Hematopoietic multipotent progenitor cell treated with erythropoietin and hydrocortisone succinate and interleukin-3 and kit ligand, for 8 days (in vitro differentiated cells): Measurements from ENCODE around the gene ZDHHC3.
A peak's percentile ranks its signal among the peaks of the same experiment; 100 is the strongest.

Experiments
- DNase-seq: peaks from one replicate; pipeline ENCODE4 v3.0.0-alpha.2; 2015

Gene ZDHHC3, protein sequence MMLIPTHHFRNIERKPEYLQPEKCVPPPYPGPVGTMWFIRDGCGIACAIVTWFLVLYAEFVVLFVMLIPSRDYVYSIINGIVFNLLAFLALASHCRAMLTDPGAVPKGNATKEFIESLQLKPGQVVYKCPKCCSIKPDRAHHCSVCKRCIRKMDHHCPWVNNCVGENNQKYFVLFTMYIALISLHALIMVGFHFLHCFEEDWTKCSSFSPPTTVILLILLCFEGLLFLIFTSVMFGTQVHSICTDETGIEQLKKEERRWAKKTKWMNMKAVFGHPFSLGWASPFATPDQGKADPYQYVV

DNA sequence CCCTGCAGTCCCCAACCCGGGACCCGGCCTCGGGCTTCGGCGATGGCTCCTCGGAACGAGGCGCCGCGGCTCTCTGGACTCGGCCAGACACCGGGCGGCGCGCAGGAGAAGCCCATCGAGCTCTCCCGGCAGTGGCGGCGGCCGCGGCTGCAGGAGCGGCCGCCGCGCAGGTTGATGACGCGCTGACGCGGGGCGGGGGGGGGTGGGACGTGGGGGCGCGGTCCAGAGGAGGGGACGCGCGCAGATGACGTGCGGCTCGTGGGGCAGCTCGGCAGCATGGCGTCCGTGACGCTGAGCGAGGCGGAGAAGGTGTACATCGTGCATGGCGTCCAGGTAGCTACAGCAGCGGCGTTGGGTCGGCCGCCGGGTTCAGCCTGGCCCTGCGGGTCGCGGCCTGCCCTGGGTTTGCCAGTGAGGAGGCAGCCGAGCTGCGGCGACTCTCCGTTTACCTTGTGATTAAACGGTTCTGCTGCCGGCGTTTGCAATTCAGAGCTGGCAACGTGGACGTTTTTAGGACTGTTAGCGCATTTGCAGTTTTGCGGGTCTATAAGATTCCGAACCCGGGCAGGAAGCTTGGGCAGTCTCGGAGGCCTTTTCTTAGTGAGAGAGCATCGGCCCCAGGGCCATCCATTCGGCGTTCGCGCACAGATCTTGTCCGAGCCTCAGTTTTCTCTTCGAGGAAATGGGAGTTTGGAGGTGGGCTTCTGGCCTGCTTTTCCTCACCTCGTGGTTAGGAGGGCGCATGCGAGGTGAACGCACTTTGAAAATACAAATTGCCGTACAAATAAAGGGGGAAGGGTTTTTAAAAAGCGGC, at the start of gene ZDHHC3, which contains the start of gene EXOSC7:
Gene ZDHHC3 (minus strand): TSS at position 173 of the 814 bp plus-strand sequence. CDS start 16,738 bp downstream, outside the sequence.
Gene EXOSC7 (plus strand): TSS at position 243 of the 814 bp plus-strand sequence. CDS start 34 bp downstream, at position 277.
- peak; percentile 85 for DNase-seq

DNA sequence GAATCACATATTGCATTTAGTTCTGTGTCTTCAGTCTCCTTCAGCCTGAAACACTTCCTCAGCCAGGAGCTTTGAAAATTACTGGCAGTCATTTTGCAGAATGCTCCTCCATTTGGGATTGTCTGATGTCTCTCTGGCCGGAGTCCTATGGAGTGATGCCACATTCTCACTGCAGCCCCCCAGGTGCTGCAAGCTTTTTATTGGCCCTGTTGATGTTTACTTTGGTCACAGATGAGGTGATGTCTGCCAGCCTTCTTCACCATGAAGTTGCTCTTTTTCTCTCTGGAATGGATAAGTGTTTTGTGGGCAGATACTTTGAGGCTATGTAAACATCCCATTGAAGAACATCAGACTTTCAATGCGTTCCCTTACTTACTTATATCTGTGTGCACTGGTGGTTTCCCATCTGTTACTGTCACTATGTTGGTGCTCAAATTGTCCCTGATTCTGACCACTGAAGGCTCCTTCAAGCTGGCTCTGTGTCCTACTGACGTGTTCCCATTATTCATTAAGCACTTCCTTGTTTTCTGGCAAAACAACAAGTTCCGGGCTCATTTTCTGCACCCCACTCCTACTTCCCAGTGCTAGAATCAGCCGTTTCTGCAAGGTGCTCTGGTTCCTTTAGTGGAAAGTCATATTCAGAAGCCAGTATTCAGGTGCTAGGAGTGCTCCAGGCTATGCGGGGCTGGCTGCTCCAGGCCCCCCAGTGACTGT, 48.7 kb upstream of the ZDHHC3 start:
- DNase-seq = no peak

DNA sequence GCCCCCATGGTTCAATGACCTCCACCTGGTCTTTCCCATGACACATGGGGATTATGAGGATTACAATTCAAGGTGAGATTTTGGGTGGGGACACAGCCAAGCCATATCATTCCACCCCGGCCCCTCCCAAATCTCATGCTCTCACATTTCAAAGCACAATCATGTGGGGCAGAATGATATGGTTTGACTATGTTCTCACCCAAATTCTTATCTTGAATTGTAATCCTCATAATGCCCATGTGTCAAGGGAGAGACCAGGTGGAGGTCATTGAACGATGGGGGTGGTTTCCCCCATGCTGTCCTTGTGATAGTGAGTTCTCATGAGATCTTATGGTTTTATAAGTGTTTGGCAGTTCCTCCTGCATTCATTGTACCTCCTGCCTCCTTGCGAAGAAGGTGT, 47.7 kb upstream of the ZDHHC3 start:
- peak; percentile 42 for DNase-seq

DNA sequence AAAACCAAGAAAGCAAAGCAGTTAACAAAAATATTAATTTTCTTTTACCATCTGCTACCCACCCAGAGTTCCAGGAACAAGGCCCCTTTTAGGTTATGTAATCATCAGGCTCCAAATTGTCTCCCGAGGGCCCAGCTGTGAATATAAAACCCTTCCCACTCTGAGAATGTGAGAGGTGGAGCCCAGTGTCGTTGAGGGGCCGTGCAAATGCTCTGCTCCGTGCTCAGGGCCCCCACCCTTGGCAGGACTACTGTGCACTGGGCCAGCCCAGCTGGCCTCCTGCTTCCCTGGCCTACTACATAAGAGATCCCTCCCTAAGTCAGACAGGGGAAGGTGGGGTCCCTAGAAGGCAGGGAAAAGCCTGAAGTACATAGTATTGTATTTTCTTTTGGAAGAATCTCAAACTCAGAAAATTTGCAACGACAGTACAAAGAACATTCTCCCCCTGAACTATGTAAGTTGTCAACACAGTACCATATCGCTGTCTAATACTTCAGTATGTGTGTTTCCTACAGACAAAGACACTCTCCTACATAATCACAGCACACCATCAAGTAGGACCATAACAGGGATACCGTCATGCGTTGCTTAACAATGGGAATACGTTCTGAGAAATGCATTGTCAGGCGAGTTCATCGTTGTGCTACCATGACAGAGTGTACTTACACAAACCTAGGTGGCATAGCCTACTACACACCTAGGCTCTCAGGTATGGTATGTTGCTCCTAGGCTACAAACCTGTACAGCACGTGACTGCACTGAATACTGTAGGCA, 45.7 kb upstream of the ZDHHC3 start:
- no peak for DNase-seq

DNA sequence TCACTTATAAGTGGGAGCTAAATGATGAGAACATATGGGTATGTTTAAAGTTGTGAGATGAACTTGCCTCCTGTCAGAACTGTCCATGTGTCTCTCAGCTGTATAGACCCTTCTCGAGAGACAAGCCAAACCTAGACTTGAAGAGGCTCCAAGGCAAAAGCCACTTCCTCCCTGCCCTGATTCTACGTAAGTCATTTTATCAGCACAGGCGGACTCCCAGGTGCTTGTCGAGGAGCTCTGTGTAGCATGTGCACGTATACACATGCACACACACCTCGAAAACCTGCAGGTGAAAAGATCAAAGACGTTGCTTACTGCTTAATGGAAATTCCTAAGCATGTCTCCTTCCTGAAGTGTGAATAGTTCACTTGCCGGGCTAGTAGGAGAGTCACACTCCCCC, 44.6 kb upstream of the ZDHHC3 start:
- DNase-seq = no peak

DNA sequence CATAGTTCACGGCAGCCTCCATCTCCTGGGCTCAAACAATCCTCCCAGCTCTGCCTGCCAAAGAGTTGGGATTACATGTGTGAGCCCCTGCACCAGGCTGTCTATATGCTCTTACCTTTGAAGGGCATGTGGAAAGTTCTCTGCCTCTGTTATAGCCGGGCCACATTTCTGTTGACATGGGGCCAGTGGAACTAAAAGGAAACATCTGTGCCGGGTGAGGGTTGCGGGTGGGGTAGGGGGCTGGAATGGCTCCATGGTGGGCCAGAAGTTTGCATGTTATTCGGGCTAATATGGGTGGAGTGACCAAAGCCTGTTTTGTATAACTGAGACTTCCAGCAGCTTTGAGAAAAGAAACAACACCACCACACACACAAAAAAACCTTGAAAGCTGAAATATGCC, 41.8 kb upstream of the ZDHHC3 start:
- DNase-seq = no peak

DNA sequence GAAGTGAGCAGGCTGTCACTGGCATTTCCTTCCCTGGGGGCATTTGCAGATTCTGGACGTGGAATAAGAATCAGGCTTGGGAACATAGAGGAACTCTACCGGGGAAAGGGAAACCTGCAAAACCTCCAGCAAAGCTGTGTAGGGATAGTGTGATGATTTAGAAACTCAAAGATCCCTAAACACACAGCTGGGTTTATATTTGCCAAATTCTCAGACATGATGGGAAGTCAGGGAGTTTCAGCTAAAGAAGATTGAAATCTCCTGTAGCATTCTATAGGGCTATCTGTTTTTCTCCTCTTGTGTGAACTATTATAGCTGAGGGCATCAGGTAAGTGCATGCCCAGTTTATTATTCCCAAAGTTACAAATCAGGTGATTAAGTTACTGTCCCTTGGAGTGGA, 40.9 kb upstream of the ZDHHC3 start:
- DNase-seq = no peak

DNA sequence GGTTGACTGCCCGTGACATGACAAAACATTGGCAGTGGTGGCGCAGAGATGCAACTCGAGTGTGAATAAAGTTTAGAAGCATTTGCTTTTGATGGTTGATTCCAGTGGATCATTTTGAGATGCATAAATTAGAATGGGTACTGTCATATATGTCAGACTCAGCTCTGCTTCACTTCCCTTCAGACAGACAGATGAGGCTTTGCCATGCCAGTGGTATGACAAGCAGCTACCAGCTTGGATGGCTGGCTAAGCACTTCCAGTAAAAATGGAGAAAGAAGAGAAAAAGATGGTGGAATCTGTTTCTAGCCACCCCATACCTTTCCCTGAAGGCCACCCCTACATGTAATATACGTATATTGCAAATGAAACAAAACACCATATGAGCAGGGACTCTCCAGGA, 36.6 kb upstream of the ZDHHC3 start:
- DNase-seq = no peak

DNA sequence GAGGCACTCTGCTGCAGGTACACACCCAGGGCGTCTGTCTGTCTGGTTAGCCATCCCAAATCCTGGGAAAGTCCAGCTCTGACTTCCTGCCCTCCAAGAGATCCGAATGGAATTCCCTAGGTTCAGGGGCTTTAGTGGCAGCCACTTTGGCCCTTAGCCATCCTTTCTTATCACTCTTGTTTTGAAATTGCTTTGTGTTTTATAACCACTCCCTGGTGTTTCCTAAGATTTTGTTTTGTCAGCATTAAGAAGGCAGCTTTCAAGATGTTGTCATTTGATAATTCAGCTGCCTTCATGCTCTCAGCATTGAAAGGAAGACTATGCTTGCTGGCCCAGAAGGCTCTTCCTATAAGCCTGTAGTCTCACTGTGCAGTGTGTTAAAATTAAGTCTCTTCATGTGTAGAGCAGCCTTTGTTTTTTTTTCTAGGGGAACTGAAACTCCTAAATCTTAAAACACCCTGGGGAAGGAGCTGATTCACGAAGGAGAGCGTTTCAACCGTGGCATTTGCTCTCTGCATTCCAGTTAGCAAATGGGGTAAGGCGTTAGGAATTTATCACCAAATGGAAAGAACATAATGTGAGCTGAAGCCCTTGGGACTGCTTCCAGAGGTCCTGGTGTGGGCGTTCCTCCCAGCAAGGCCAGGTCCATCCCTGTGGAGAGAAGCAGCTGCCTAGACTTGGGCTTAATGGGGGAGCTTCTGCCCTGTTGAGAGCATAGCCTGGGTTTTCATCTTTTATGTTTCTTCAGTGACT, 36.0 kb upstream of the ZDHHC3 start:
- DNase-seq = peak; percentile 65

DNA sequence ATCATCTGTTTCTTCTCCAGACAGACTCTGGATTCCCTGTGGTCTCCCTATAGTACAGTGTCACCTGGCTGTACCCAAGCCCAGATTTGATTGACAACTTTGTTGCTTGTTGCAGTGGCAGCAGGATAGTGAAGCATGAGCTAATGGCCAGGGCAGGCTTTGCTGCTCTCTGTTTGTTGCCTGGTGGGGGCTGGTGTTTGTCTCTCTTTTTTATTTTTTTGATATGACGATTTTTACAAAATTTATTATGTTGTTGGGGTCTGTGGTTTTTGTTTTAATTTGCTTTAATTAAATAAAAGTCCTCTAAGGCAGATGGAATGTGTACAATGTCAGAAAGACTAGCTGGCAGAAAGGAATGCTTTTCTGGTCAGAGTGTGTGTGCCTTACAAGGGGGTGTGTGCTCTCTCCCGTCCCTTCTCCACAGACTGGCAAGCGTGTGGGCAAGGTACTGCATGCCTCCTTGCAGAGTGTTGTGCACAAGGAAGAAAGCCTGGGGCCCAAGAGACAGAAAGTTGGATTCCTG, 34.9 kb upstream of the ZDHHC3 start:
- DNase-seq = no peak

DNA sequence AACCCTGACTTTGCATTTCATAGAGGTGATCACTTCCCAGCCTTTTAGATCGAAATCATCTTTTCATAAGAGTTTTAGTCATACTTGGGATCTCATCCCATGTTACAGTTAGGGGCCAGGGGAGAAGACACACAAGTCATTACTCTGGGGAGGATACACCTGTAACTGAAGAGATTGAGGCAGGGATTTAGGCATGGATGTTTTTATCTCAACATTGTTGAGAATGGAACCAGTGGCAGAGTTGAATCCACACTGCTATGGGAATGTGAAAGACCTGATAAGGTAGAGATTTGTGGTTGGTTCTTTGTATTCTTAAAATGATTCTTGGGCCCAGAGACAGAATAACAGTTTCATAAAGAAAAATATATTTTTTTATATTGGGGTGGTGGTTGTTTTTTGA, 33.9 kb upstream of the ZDHHC3 start:
- no peak for DNase-seq

DNA sequence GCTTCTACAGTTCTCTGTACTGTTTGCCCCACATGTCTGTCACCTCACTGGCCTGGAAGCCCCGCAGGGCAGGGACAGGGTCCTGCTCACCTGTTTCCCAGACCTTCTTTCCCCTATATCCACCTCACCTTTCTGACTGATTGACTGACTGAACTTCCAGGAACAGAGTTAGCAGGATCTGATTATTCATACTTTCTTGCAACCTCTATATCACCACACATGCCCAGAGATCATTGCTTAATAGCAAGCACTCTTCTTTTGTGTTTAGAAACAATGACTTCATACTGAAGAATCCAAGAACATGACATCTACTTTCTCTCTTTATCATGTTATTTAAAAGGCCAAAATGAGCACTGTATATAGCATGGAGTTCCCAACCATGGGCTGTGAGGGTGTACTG, 32.1 kb upstream of the ZDHHC3 start:
- DNase-seq = no peak

DNA sequence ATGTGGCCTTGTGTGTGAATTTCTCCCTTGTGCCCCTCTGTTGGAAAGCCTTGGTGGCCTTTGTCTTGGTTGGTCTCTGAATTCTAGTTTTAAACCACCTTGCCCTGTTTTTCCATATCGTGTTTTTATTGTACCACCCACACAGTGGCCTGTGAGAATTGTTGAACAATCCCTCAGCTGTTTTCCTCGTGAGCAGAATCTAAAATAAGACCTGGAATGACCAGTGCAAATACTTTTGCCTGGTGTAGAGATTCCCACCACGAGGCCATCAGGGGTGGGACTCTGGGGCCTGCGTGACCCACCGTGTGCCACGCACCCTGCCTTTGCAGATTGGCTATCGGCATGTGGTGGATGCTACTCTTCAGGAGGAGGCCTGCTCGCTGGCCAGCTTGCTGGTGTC, 31.1 kb upstream of the ZDHHC3 start:
- no peak for DNase-seq

DNA sequence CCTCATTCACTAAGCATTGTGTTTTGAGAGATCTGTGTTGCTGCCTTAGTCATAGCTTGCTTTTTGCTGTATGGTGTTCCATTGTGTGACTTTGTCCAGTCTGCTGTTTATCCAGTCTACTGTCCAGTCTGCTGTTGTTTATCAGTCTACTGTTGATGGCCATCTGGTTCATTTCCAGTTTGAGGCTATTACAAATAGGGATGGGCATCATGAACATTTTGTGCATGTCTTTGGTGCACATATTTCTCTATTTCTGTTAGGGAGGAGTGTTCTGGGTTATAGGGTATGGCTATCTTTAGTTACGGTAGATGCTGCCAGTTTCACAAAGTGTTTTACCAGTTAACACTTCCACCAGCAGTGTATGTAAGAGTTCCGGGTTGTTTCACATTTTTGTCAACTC, 27.9 kb upstream of the ZDHHC3 start:
- no peak for DNase-seq

DNA sequence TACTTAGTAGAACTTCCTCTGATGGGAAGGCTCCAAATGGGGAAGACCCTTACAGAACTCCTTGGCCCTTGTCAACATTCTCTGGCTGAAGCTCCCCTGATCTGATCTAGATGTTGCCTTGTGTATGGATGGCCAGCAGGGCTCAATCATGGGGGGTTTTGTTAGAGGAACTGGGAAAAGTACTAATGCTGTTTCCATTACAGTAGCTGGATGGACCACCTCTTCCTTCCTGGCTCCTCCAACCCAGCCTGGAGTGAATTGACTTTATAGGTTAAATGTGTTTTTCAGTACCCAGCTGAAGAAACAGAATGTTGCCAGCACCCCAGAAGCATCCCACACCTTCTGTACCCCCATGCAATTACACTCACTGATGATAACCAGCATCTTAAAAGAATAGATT, 27.4 kb upstream of the ZDHHC3 start:
- no peak for DNase-seq

DNA sequence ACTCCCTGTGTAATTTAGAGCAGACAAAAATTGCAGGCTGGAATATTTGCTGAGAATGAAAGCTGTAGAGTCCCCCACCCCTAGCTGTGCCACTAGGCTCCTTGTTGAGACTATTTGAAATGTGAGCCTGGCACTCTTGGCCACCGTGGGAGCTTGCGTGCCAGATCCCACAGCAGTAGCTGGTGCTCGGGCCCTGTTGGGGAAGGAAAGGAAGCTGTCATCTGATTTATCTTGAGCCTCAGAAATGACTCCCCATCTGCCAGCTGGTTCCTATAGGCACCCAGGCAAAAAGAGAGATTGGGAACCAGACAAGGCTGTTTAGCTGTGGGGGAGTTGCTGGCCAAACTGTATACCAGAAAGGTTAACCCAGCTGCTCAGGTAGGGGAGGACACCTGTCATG, 26.7 kb upstream of the ZDHHC3 start:
- no peak for DNase-seq

DNA sequence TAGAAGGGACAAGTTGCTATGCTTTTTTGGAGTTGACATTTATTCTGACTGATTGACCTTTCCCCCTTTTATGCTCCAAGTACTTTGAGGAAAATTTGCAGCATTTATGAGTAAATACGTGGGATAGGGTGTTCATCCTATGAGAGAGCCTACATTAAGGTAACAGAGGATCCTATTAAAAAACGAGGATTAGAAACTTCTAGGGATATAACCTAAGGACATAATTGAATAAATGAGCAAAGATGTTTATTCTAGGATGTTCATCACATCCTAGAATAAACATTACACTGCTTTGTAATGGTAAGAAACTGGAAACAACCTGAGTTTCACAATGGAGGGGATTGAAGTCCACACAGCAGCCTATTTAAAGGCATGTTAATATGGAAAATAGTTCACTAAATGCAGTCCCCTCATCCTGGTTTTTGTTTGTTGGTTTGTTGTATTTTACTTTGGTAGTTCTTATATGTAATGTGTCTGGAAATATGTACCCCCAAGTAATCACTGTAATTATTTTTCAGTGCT, 26.2 kb upstream of the ZDHHC3 start:
- DNase-seq = no peak

DNA sequence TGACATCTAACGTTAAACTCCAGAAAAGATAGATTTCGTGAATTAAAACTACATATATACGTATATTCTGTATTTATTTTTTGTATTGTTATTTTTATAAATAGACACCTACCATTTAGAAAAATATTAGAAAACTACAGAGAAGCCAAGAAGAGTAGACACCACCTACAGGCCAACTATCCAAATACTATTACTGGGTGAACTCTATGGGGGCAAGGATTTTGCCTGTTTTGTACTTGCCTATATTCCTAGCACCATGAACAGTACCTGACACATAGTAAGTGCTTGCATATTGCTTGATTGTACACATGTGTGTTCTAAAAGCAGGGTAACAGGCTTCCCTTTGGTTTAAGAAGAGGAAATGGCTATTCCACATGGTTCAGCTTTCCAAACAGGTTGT, 25.8 kb upstream of the ZDHHC3 start:
- no peak for DNase-seq

DNA sequence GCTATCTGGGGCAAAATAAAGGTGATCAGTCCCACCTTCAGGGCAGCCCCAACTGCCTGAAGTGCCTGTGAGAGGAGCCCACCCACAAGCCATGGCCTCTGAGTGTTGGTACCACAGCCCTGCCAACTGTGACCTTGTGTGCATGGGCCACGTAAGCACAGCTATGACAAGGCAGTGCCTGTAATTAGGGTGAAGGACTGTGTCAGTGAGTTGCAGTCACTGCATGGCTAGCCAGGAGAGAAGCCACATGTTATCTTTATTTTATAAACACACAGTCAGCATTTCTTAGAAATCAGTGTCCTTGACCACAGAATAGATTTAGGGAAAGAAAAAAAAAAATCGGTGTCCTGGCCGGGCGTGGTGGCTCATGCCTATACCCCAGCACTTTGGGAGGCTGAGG, 24.8 kb upstream of the ZDHHC3 start:
- no peak for DNase-seq

DNA sequence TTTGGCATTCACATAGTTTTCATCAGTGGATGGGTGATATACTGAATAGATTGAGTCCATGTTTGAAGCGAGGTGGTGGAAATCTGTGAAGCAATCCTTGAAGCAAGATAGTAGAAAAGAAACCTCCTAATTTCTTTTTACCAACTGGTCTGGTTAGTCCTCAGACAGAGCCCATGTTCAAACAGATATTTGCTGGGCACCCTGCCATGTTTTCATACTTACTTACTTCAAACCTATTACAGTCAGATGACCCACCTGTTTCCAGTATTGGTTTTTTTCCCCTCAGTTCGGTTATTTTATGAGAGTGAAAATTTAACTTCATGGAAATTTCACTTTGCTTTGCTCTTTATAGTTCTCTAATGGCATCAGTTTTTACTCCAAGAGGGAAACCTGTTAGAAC, 23.8 kb upstream of the ZDHHC3 start:
- DNase-seq = no peak

DNA sequence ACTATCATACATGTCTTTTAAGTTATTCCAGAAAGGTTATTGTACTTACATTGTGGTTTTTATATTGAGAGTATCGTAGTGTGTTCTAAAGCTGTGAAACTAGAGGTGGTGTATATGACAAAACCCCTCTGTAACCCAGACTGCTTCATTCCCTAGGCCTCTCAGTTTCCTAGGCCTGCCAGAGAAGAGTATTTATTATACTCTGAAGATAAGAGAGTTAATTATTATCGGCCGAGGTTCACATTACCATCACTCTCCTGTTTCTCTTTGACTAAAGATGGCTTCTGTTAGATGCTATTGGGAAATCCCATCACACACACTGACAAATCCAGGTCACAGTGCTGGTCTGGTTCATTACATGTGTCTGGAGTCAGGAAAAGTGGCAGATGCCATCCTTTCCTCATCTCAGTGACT, 20.6 kb upstream of the ZDHHC3 start:
- DNase-seq = no peak
